Thyroid gland (tissue), 4 donors: ENCODE data around the gene B4GALNT3. TPM values are rescaled to one million over a fixed set of nuclear protein-coding genes. Genes with fewer than 3 reads are reported as not detected.

Experiments
- DNase-seq, 2 donors: peaks; one replicate each; pipeline ENCODE4 v3.0.0-alpha.2; 2019
- H3K27ac ChIP-seq, 3 donors: fragments of 200-600 bp; sonication (generic); 1 replicate in 2 of 3; 2 replicates in 1 of 3; pipeline ENCODE4 v1.5.1; 2016 to 2019; ENCODE audit warnings: mild to moderate bottlenecking in 1 of 3, moderate library complexity in 1 of 3
- H3K27me3 ChIP-seq: fragments of 200-600 bp; sonication (generic); one replicate; pipeline ENCODE4 v1.5.1; 2019
- H3K36me3 ChIP-seq, 2 donors: fragments of 200-600 bp; sonication (generic); one replicate each; pipeline ENCODE4 v1.5.1; 2016 to 2019
- H3K4me1 ChIP-seq, 2 donors: fragments of 200-600 bp; sonication (generic); one replicate each; pipeline ENCODE4 v1.5.1; 2017 to 2019
- H3K4me3 ChIP-seq, 3 donors: fragments of 200-600 bp; sonication (generic); replicated peaks in 1 of 3; 1 replicate in 2 of 3; 2 replicates in 1 of 3; pipeline ENCODE4 v1.5.1; 2016; ENCODE audit warnings: mild to moderate bottlenecking in 1 of 3
- H3K9me3 ChIP-seq: fragments of 200-600 bp; sonication (generic); one replicate; pipeline ENCODE4 v1.5.1; 2017
- CTCF ChIP-seq, 6 experiments: fragments of 200-600 bp in 3 of 6; fragments of 450-650 bp in 3 of 6; sonication (generic) in 3 of 6; IDR thresholded peaks; one replicate each; pipeline ENCODE4 v1.5.1; 2016 to 2019; ENCODE audit warnings: antibody characterized with exemption in 6 of 6, mild to moderate bottlenecking in 2 of 6, inconsistent platforms in 1 of 6, moderate library complexity in 1 of 6
- POLR2A ChIP-seq, 2 donors: fragments of 450-650 bp; IDR thresholded peaks; one replicate each; pipeline ENCODE4 v1.6.1; 2017; ENCODE audit warnings: antibody characterized with exemption in 2 of 2, mild to moderate bottlenecking in 2 of 2, moderate library complexity in 1 of 2
- WGBS, 2 donors: methylation state at CpG; one replicate each; pipeline ENCODE4 v1.1.5; 2017; 5-methylcytosine and 5-hydroxymethylcytosine counted together
- intact Hi-C: fragments of 100-400 bp; cut with DNase I; formaldehyde crosslinking; loops from one replicate; pipeline ENCODE4 v1.15.1; 2023
- total RNA-seq, 4 donors: library from RNA; depleted of rRNA; stranded (reverse); fragments of >200 nt; gene quantifications; one replicate each; pipeline ENCODE4 v1.2.3, GENCODE V29; 2016

B4GALNT3 gene
- total RNA-seq, 4 donors from 2014 or later, result 3.9 to 6.6 (median 5.6) TPM

- Histone ChIP-seq H3K9me3 (no peaks in the 10 kb centered on the region), H3K27ac (no peak overlapping the region), H3K27me3 (no peaks in the 10 kb centered on the region), H3K4me1 (peaks cover 0 to 5% of the 10 kb centered on the region in 2 donors), H3K36me3 (no peaks in the 10 kb centered on the region), H3K4me3 (no peak overlapping the region)
- intact Hi-C loops, result no loop called here
- TF ChIP-seq CTCF (IDR thresholded peaks at IDR 0.05) (no peak), POLR2A (IDR thresholded peaks at IDR 0.05) (no peak)
- WGBS, 2 donors, result 89 to 94% methylated on average over 5 of the region's 5 CpGs
- DNase-seq, result no peak
Observed at GRCh38 chr12:473198-473597, 13.5 kb downstream of the B4GALNT3 start.

- H3K27me3 ChIP-seq, result no peaks in the 10 kb centered on the region
Observed at GRCh38 chr12:473863-474577, 14.3 kb downstream of the B4GALNT3 start.

GRCh38 chr12:475286-475685 lies 15.5 kb downstream of the B4GALNT3 start:
- intact Hi-C loops, result no loop called here
- 48 to 52% methylated on average over 5 of the region's 5 CpGs for WGBS, 2 donors
- TF ChIP-seq POLR2A (IDR thresholded peaks at IDR 0.05) (no peak), CTCF (IDR thresholded peaks at IDR 0.05) (no peak)

More at GRCh38 chr12:473863-474577, 14.3 kb downstream of the B4GALNT3 start:
- Histone ChIP-seq H3K27ac (no peak overlapping the region), H3K9me3 (no peaks in the 10 kb centered on the region), H3K4me1 (no peaks in the 10 kb centered on the region), H3K4me3 (no peak overlapping the region), H3K36me3 (no peaks in the 10 kb centered on the region)
- WGBS, 2 donors, result 51 to 56% methylated on average over 9 of the region's 9 CpGs
- TF ChIP-seq POLR2A (IDR thresholded peaks at IDR 0.05) (no peak), CTCF (IDR thresholded peaks at IDR 0.05) (no peak)
- DNase-seq, result no peak
- intact Hi-C loops, result no loop called here

GRCh38 chr12:479161-479560 lies 19.4 kb downstream of the B4GALNT3 start:
- no peak for DNase-seq
- TF ChIP-seq CTCF (IDR thresholded peaks at IDR 0.05) (no peak), POLR2A (IDR thresholded peaks at IDR 0.05) (no peak)
- 89 to 96% methylated on average over 4 of the region's 4 CpGs for WGBS, 2 donors

More at GRCh38 chr12:475286-475685, 15.5 kb downstream of the B4GALNT3 start:
- no peak for DNase-seq
- Histone ChIP-seq H3K9me3 (no peaks in the 10 kb centered on the region), H3K36me3 (no peaks in the 10 kb centered on the region), H3K27me3 (no peaks in the 10 kb centered on the region), H3K4me1 (no peaks in the 10 kb centered on the region), H3K4me3 (no peak overlapping the region), H3K27ac (no peak overlapping the region)

More at GRCh38 chr12:479161-479560, 19.4 kb downstream of the B4GALNT3 start:
- intact Hi-C loops, result no loop called here
- Histone ChIP-seq H3K27me3 (no peaks in the 10 kb centered on the region), H3K4me3 (no peak overlapping the region), H3K36me3 (no peaks in the 10 kb centered on the region), H3K27ac (no peak overlapping the region), H3K9me3 (no peaks in the 10 kb centered on the region), H3K4me1 (peaks cover 0 to 8% of the 10 kb centered on the region in 2 donors)
